Pancreas (tissue), 10 donors: ENCODE data around the gene PTPRD. TPM values are rescaled to one million over a fixed set of nuclear protein-coding genes. Genes with fewer than 3 reads are reported as not detected.
A peak's percentile ranks its signal among the peaks of the same experiment; 100 is the strongest.

Experiments
- ATAC-seq, 4 donors: fragments of 200-7000 bp; cut with Tn5 transposase; one replicate each; pipeline versions ENCODE4 v1.8.0 to v1.9.1; 2020; ENCODE audit warnings: mild to moderate bottlenecking in 4 of 4, moderate library complexity in 4 of 4
- DNase-seq, 6 donors: peaks; one replicate each; pipeline ENCODE4 v3.0.0-alpha.2; 2020
- FAIRE-seq: peaks from 2 replicates; lab custom pipeline; 2012; peaks lifted over from hg19 to GRCh38; lab: Jason Lieb, UNC
- H3K27ac ChIP-seq, 4 donors: fragments of 200-600 bp; sonication (generic); 1 replicate in 3 of 4; 2 replicates in 1 of 4; pipeline versions ENCODE4 v1.5.0 to v1.8.0; 2020
- H3K27me3 ChIP-seq, 4 donors: fragments of 200-600 bp; one replicate each; pipeline ENCODE4 v1.8.0; 2021
- H3K36me3 ChIP-seq, 3 donors: fragments of 200-600 bp; sonication (generic) in 1 of 3; one replicate each; pipeline versions ENCODE4 v1.5.0 to v1.8.0; 2020 to 2021
- H3K4me1 ChIP-seq, 3 donors: fragments of 200-600 bp; one replicate each; pipeline ENCODE4 v1.8.0; 2021
- H3K4me3 ChIP-seq, 4 donors: fragments of 200-600 bp; sonication (generic) in 2 of 4; one replicate each; pipeline versions ENCODE4 v1.5.0 to v1.8.0; 2020 to 2021
- H3K9me3 ChIP-seq, 4 donors: fragments of 200-600 bp; one replicate each; pipeline ENCODE4 v1.8.0; 2021
- CTCF ChIP-seq, 4 donors: fragments of 200-600 bp; sonication (generic) in 3 of 4; IDR thresholded peaks; one replicate each; pipeline versions ENCODE4 v1.5.0 to v1.8.0; 2021; ENCODE audit warnings: antibody characterized with exemption in 4 of 4
- WGBS, 2 donors: extraction: QIAGEN DNeasy Blood & Tissue Kit; methylation state at CpG; one replicate each; pipeline ENCODE4 v1.1.7; 2013; 5-methylcytosine and 5-hydroxymethylcytosine counted together
- intact Hi-C, 3 donors: fragments of 100-400 bp; cut with DNase I; formaldehyde crosslinking; loops; one replicate each; pipeline versions ENCODE4 v1.11.1 to v1.14.2; 2022
- polyA plus RNA-seq, 2 donors: library from polyadenylated mRNA; stranded (reverse); fragments of 200-250 nt; gene quantifications; one replicate each; pipeline ENCODE4 v1.2.3, GENCODE V29; 2013
- total RNA-seq, 6 donors: library from RNA; stranded (reverse); fragmentation: NEBNext Ultra II Directional in 4 of 6; extraction: Animal tissue kit (Norgen Biotek cat#: 25700) in 4 of 6; gene quantifications; one replicate each; pipeline versions ENCODE4 v1.2.1 to v1.2.4, GENCODE V29; 2021 to 2023
- donor health status: healthy with polysubstance abuse.
- donor health status: DM: no; HTN: no; CAD: no; lungs with moderate emphysema.
- donor health status: DM: no; HTN: no; CAD: no.
- donor health status: control.
- donor health status: control.
- donor health status: Bipolar disorder and iron deficiency.
- donor health status: DM: yes; HTN: yes; CAD: no.
- donor health status: DM: no; HTN: no; CAD: no.
- donor health status: DM: no; HTN: no; CAD: no.
- donor health status: DM: yes; HTN: yes; CAD: no.

Gene PTPRD
- total and polyA plus RNA-seq, 8 donors, result 2.1 to 21.7 (median 5.1) TPM

- intact Hi-C loops, result no loop called here
- TF ChIP-seq CTCF (IDR thresholded peaks at IDR 0.05), result no peak
Observed at GRCh38 chr9:9970514-9970913, 642.3 kb downstream of the PTPRD start.

GRCh38 chr9:9963841-9964240, 649.0 kb downstream of the PTPRD start:
- no peaks in the 10 kb centered on the region for H3K27me3 ChIP-seq
- no peaks in the 10 kb centered on the region for H3K36me3 ChIP-seq
- DNase-seq, result no peak
- intact Hi-C loops, result no loop called here
- no peaks in the 10 kb centered on the region for H3K9me3 ChIP-seq
- no peak for ATAC-seq
- WGBS, 2 donors, result 55 to 69% methylated on average over 3 of the region's 3 CpGs
- H3K27ac ChIP-seq, result no peak overlapping the region
- no peak for FAIRE-seq
- H3K4me1 ChIP-seq, result no peaks in the 10 kb centered on the region
- no peak overlapping the region for H3K4me3 ChIP-seq
- TF ChIP-seq CTCF (IDR thresholded peaks at IDR 0.05), result no peak

More at GRCh38 chr9:9970514-9970913, 642.3 kb downstream of the PTPRD start:
- Histone ChIP-seq H3K4me3 (no peak overlapping the region), H3K9me3 (no peaks in the 10 kb centered on the region), H3K36me3 (no peaks in the 10 kb centered on the region), H3K4me1 (no peaks in the 10 kb centered on the region), H3K27me3 (no peaks in the 10 kb centered on the region), H3K27ac (no peak overlapping the region)
- WGBS, 2 donors, result 78 to 92% methylated on average over 5 of the region's 5 CpGs
- FAIRE-seq (no peak), ATAC-seq (no peak), DNase-seq (no peak)

GRCh38 chr9:9961934-9962333, 650.9 kb downstream of the PTPRD start:
- peak in 3 of 4 donors; percentile 35 to 52 (median 51) for ATAC-seq
- H3K9me3 ChIP-seq, result no peaks in the 10 kb centered on the region
- intact Hi-C loops, result no loop called here
- FAIRE-seq, result no peak
- no peaks in the 10 kb centered on the region for H3K36me3 ChIP-seq
- H3K4me1 ChIP-seq, result no peaks in the 10 kb centered on the region
- TF ChIP-seq CTCF (IDR thresholded peaks at IDR 0.05), result no peak
- no peak for DNase-seq
- H3K27ac ChIP-seq, result peak overlapping the region in 1 of 4 donors; percentile 38
- no peak overlapping the region for H3K4me3 ChIP-seq
- H3K27me3 ChIP-seq, result no peaks in the 10 kb centered on the region
- WGBS, 2 donors, result 11 to 25% methylated on average over 1 of the region's 1 CpG

GRCh38 chr9:9961487-9961886, 651.3 kb downstream of the PTPRD start:
- no peaks in the 10 kb centered on the region for H3K4me1 ChIP-seq
- ATAC-seq, result peak; percentile 69 to 87 (median 79)

More at GRCh38 chr9:9961487-9961886, 651.3 kb downstream of the PTPRD start:
- DNase-seq, result peak in 1 of 6 donors; percentile 24
- no peaks in the 10 kb centered on the region for H3K9me3 ChIP-seq
- WGBS, 2 donors, result 3 to 4% methylated on average over 2 of the region's 2 CpGs
- no peaks in the 10 kb centered on the region for H3K36me3 ChIP-seq
- H3K27ac ChIP-seq, result peak overlapping the region in 2 of 4 donors; percentile 27 to 38
- no peaks in the 10 kb centered on the region for H3K27me3 ChIP-seq
- no peak for FAIRE-seq
- intact Hi-C loops, result no loop called here
- H3K4me3 ChIP-seq, result no peak overlapping the region
- no peak for TF ChIP-seq CTCF (IDR thresholded peaks at IDR 0.05)
